ENCODE data around the gene ABLIM2. TPM values are rescaled to one million over a fixed set of nuclear protein-coding genes. Genes with fewer than 3 reads are reported as not detected.

ABLIM2 gene
- total RNA-seq, 1 donor from 2014 or later, result 2.6 TPM

- DNase-seq (ENCODE audit: low read depth in 2 of 2), result no peak
Observed at GRCh38 chr4:7984286-7984925, 174.2 kb downstream of the ABLIM2 start.

- DNase-seq (ENCODE audit: low read depth in 2 of 2), result no peak
Observed at GRCh38 chr4:7983296-7983695, 175.3 kb downstream of the ABLIM2 start.

- DNase-seq (ENCODE audit: low read depth in 2 of 2), result no peak
Observed at GRCh38 chr4:7981738-7982394, 176.7 kb downstream of the ABLIM2 start.

DNA sequence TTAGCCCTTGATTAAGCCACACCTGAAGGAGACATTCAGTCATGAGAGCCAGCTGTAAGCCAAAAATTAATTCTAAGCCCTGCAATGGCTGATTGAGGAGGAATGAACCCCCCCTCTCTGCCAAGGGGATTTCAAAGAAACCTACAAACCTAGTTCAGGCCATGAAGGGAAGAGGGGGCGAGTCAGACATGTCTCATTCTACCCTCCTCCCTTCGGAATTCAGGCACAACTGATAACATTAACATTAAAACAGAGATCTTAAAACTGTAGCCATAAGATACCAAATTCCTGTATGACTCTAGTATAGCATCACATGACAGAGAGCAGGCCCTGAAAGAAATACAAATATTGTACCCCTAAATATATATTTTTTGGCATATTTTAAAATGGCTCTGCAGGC lies 178.6 kb downstream of the ABLIM2 start:
- no peak for DNase-seq (ENCODE audit: low read depth in 2 of 2)

DNA sequence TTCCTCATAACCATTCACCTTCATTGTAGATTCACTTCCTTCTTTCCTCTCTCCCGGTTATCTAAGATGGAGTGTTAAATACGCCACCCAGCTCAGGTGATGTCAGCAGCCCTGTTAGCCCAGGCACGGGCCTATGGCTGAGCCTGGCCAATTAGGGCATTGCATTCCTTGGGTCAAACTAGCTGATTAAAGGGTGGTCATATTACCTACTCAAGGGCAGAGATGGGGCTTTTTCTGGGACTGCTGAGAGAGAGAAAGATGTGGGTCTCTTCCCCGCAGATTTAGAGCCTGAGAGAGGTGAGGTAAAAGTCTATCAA lies 179.0 kb downstream of the ABLIM2 start:
- DNase-seq (ENCODE audit: low read depth in 2 of 2), result no peak

- DNase-seq (ENCODE audit: low read depth in 2 of 2), result no peak
Observed at GRCh38 chr4:7978907-7979651, 179.5 kb downstream of the ABLIM2 start.

GRCh38 chr4:7978489-7978888 lies 180.1 kb downstream of the ABLIM2 start:
- DNase-seq (ENCODE audit: low read depth in 2 of 2), result no peak

DNA sequence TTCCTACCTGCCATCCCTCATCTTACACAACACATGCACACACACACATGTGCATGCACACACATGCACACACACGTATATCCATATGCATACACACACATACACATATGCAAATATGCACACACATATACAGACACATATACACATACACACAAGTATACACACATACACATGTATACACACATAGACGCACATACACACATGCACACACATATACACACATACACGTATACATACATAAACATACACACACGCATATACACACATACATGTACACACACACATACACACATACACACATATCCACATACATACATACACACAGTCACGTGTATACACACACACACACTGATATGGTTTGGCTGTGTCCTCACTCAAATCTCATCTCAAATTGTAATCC lies 182.0 kb downstream of the ABLIM2 start:
- DNase-seq (ENCODE audit: low read depth in 2 of 2), result no peak

DNA sequence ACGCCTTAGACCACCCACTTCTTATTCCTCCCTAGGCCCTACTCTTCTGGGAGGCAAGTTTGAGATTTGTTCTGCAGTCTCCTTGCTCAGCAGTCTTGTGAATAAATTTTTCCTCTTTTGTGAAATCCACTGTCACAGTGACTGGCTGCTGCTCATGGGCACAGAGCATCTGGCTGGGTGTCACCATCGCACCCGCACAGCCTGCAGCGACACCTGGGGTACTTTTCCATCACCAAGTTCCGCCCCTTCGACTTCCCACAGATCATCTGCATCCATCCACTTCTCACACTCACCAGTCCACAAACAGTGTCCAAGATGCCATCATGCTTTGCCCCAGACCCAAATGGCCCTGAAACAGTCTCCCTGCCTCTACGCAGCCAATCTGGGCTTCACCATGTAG lies 182.6 kb downstream of the ABLIM2 start:
- DNase-seq (ENCODE audit: low read depth in 2 of 2), result no peak

- DNase-seq (ENCODE audit: low read depth in 2 of 2), result no peak
Observed at GRCh38 chr4:7974425-7974824, 184.2 kb downstream of the ABLIM2 start.

DNA sequence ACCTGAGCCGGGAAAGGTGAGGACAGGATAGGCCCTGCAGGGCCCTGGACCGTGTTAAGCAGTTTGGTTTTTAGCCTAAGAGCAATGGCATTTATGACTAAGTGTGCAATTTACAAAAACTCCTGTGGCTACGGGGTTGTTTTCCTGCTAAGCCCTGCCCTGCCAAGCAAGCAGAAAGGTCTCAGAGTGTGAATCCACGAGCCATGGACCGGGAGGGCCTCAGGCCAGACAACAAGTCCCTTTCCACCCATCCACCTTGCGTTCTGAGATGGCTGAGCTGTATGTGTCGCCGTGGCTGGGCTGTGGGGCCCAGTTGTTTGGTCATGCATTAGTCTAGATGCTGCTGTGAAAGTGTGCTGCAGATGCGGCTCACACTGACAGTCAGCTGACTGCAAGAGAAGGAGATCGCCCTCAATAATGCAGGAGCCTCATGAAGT lies 185.1 kb downstream of the ABLIM2 start:
- no peak for DNase-seq (ENCODE audit: low read depth in 2 of 2)

DNA sequence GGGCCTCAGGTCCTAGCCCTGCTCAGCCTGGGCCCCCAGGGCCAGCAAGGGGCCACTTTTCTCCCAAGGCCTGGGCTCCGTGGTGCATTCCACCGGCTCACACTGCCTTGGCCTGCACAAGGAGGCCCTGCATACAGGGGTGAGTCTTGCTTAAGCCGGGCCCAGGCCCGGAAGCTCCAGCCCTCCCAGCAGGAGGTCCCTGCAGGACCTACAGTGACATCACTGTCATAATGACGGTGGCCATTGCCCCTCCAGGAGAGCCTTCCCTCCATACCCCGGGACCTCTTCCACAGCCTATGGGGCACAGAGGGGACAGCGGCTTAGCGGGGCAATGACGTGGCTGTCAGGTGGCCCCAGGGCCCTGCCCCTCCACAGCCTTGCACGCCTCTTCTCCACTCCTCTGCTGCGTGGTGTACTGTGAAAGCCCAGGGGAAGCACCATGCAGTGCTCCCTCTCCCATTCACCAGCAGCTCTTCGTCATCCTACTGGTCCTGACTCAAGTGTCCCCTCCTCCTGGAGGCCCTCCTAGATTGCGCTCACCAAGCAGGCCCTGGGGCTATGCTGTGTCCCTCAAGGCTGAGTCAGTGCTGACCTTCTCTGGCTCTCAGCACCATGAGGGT lies 186.6 kb downstream of the ABLIM2 start:
- no peak for DNase-seq (ENCODE audit: low read depth in 2 of 2)

- DNase-seq (ENCODE audit: low read depth in 2 of 2), result no peak
Observed at GRCh38 chr4:7971159-7971631, 187.4 kb downstream of the ABLIM2 start.

DNA sequence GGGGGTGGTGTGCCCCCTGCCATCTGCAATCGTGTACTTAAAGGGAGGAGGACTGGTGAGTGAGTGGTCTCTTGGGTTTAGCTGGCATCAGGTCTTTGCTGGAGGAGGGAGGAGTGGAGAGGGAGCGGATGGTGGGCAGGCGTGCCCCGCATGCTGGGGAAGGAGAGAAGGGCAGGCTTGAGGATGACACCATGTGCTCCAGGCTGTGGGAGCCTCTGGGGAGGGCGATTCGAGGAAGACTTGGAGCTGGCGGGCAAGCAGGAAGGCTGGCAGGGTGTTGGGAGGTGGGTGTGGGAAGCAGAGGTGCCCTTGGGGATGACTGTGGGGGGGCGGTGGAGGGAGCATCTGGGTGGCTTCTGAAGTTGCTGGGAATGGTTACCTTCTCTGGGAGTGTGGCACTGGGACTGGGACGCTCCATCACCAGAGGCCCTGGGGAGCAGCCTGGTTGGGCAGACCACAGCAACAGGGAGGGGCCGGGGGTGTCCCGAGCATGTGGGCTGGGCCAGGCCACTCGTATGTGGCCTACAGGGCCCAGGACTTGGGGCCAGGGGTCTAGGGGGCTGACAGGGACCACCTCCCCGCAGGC lies 188.2 kb downstream of the ABLIM2 start:
- no peak for DNase-seq (ENCODE audit: low read depth in 2 of 2)

DNA sequence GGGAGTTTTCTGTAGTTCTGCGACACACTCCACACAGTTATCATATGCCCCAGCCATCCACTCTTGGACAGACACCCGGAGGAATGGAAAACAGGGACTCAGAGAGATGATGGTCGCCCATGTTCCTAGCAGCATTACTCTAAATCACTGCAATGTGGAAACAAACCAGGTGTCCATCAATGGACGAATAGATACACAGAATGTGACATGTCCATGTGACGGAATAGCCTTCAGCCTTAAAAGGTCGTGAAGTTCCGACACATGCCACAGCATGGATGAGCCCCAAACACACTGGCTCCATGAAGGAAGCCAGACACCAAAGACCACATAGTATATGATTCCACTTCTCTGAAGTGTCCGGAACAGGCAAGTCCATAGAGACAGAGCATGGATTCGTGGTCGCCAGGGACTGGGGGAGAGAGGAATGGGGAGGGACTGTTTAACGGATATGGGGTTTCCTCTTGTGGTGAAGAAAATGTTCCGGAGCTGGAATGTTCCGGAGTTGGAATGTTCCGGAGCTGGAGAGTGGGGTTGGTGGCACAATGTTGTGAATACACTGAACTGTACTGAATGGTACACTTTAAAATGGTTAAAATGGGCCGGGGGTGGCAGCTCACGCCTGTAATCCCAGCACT lies 190.2 kb downstream of the ABLIM2 start:
- peak; percentile 86 for DNase-seq (ENCODE audit: low read depth in 2 of 2)

DNA sequence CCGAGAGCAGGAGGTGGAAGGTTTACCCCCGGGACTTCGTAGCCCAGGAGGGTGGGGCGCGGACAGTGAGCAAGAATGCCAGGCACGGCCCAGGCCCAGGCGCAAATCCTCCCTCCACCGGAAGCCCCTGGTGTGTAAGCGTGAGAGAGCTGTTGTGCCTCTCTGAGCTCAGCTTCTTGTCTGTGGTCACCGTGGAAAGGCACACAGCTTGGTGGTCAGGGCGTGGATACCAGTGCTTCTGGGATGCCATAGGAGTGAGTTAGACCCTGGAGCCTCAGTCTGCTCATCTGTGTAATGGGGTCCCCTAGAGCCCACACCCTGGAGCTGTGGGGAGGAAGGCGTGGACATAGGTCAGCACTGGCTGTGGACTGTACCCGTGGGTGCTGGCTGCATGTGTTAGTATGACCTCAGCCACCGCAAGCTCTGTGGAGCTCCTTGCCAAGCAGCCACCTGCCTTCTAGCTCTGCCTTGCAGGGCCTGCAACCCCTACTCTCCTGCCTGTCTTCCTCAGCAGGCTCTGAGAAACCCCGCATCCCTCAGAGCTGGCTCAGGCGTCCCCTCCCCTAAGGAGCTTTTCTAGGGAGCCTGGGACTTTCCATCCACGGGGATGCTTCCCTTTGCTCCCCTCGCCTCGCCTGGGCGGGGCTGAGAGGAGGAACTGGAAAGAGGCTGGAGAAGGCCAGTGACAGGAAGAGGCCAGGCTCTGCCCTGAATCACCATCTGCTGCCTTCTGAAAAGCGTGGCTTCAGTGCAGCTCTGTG lies 190.9 kb downstream of the ABLIM2 start:
- peak in 1 of 2 donors; percentile 75 for DNase-seq (ENCODE audit: low read depth in 2 of 2)

GRCh38 chr4:7967063-7967440 lies 191.6 kb downstream of the ABLIM2 start:
- DNase-seq (ENCODE audit: low read depth in 2 of 2), result no peak

GRCh38 chr4:7966281-7967062 lies 192.1 kb downstream of the ABLIM2 start:
- DNase-seq (ENCODE audit: low read depth in 2 of 2), result no peak

DNA sequence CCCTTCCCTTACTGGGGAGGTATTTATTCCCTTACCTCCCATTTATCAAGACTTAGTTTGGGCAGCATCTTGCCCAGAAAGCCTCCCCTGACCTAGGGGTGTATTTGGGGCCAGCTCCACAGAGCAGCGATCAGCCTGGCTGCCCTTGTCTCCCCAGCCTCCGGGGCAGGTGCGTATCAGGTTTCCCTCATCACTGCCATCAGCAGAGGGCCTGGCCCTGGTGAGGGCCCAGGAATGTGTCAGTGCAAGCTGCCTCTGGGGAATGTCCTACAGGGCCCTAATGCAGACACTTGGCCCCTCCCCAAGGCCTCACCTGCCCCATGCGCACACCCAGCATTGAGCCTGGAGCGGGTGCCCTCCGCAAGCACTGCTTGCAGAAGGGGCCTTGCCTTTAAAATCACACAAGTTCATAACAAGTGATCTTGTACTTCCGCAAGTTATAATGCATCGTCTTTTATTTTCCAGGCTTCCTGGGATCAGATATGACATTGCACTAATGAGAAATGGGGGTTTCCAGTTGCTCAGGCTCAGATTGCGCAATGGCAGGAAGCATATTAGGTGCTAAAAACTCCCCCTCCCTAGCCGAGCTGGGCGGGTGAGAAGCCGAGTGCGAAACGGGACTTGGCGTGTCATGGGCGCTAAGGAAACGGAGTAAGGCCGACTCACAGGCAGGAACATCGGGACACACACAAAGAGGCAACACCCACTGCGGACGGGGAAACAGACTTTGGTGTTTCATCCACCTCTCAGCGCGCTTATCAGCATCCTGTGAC lies 193.5 kb downstream of the ABLIM2 start:
- peak; percentile 67 to 82 for DNase-seq (ENCODE audit: low read depth in 2 of 2)
